H1 (cell line): ENCODE measurements around the gene LYZ. TPM values are rescaled to one million over a fixed set of nuclear protein-coding genes. Genes with fewer than 3 reads are reported as not detected.

Experiments used
- CTCF ChIA-PET: fragments of 300-600 bp; sonication (Branson Sonifier 250); formaldehyde crosslinking; loops from one replicate; lab custom pipeline; 2021; ENCODE audit not compliant: partially characterized antibody; lab: Charles Lee
- POLR2A ChIA-PET: fragments of 300-600 bp; sonication (Branson Sonifier 250); formaldehyde crosslinking; loops from one replicate; lab custom pipeline; 2021; ENCODE audit warnings: inconsistent platforms; ENCODE audit not compliant: partially characterized antibody; lab: Charles Lee
- DNase-seq, 2 experiments: peaks; one replicate each; pipeline versions ENCODE4 v3.0.0 to v3.0.0-alpha.2; 2010 to 2022; ENCODE audit warnings: low spot score in 2 of 2, low read depth in 1 of 2, mixed read lengths in 1 of 2
- FAIRE-seq: peaks from 2 replicates; lab custom pipeline; 2011; peaks lifted over from hg19 to GRCh38; lab: Jason Lieb, UNC
- H2AFZ ChIP-seq: 2 replicates; pipeline ENCODE4 v1.8.1; 2012; ENCODE audit warnings: low read length, inconsistent platforms
- H2AK5ac ChIP-seq: 2 replicates; pipeline ENCODE4 v1.6.1; 2013; ENCODE audit warnings: low read depth, low read length
- H2BK120ac ChIP-seq: replicated peaks from 2 replicates; pipeline ENCODE3; 2013; ENCODE audit warnings: low read depth, low read length, inconsistent platforms
- H2BK12ac ChIP-seq: 2 replicates; pipeline ENCODE4 v1.6.1; 2013; ENCODE audit warnings: low read depth, low read length
- H2BK15ac ChIP-seq: 2 replicates; pipeline ENCODE4 v1.6.1; 2013; ENCODE audit warnings: low read length
- H2BK20ac ChIP-seq: 2 replicates; pipeline ENCODE4 v1.6.1; 2013; ENCODE audit warnings: low read length
- H2BK5ac ChIP-seq: 2 replicates; pipeline ENCODE4 v1.6.1; 2013; ENCODE audit warnings: low read depth, low read length
- H3K14ac ChIP-seq: 2 replicates; pipeline ENCODE4 v1.6.1; 2013; ENCODE audit warnings: inconsistent platforms; ENCODE audit not compliant: insufficient read length
- H3K18ac ChIP-seq: 2 replicates; pipeline ENCODE4 v1.6.1; 2013; ENCODE audit warnings: low read length; ENCODE audit errors: extremely low read depth
- H3K23ac ChIP-seq: 2 replicates; pipeline ENCODE4 v1.6.1; 2013; ENCODE audit warnings: inconsistent platforms; ENCODE audit not compliant: insufficient read length
- H3K23me2 ChIP-seq: 2 replicates; pipeline ENCODE4 v1.6.1; 2013; ENCODE audit warnings: low read depth, low read length
- H3K27ac ChIP-seq: 2 replicates; pipeline ENCODE4 v1.6.1; 2011; ENCODE audit warnings: low read depth, low read length, inconsistent platforms
- H3K27me3 ChIP-seq, 4 experiments: replicated peaks in 1 of 4; 1 replicate in 1 of 4; 2 replicates in 3 of 4; pipeline versions ENCODE4 v1.6.1 to v1.8.1; 2011 to 2013; ENCODE audit warnings: low read length in 3 of 4, mild to moderate bottlenecking in 3 of 4, inconsistent platforms in 2 of 4, mixed read lengths in 2 of 4, moderate library complexity in 1 of 4; ENCODE audit not compliant: control insufficient read depth in 3 of 4, insufficient read depth in 3 of 4; ENCODE audit errors: extremely low read depth in 1 of 4
- H3K36me3 ChIP-seq, 4 experiments: 2 replicates each; pipeline versions ENCODE4 v1.6.1 to v1.8.1; 2011 to 2013; ENCODE audit warnings: mild to moderate bottlenecking in 4 of 4, low read length in 3 of 4, moderate library complexity in 2 of 4, control low read depth in 1 of 4, inconsistent platforms in 1 of 4; ENCODE audit not compliant: insufficient read depth in 4 of 4, control insufficient read depth in 2 of 4
- H3K4ac ChIP-seq: replicated peaks from 2 replicates; pipeline ENCODE3; 2013; ENCODE audit warnings: low read length, low read depth, mixed read lengths, inconsistent platforms; ENCODE audit not compliant: insufficient read length
- H3K4me1 ChIP-seq, 4 experiments: replicated peaks in 1 of 4; 1 replicate in 1 of 4; 2 replicates in 3 of 4; pipeline versions ENCODE4 v1.6.1 to v1.8.1; 2011 to 2013; ENCODE audit warnings: low read length in 3 of 4, inconsistent platforms in 2 of 4, mixed read lengths in 1 of 4; ENCODE audit not compliant: insufficient read depth in 4 of 4, control insufficient read depth in 3 of 4
- H3K4me2 ChIP-seq, 2 experiments: 2 replicates each; pipeline versions ENCODE4 v1.6.1 to v1.8.1; 2011 to 2013; ENCODE audit warnings: low read depth in 2 of 2, low read length in 2 of 2, control low read depth in 1 of 2, inconsistent platforms in 1 of 2, mild to moderate bottlenecking in 1 of 2; ENCODE audit not compliant: insufficient read depth in 1 of 2
- H3K4me3 ChIP-seq, 4 experiments: fragments of 200-600, 300-600 bp in 1 of 4; sonication (generic), shearing (Covaris generic), sonication (Bioruptor Twin) in 1 of 4; 2 replicates each; pipeline versions ENCODE4 v1.5.1 to v1.8.1; 2011 to 2016; ENCODE audit warnings: low read length in 4 of 4, low read depth in 3 of 4, control low read depth in 2 of 4, inconsistent platforms in 2 of 4, mild to moderate bottlenecking in 2 of 4, mixed read lengths in 1 of 4, moderate library complexity in 1 of 4; ENCODE audit not compliant: insufficient read depth in 2 of 4; ENCODE audit errors: extremely low read depth in 1 of 4
- H3K56ac ChIP-seq: replicated peaks from 2 replicates; pipeline ENCODE3; 2013; ENCODE audit warnings: low read depth, mild to moderate bottlenecking, mixed read lengths, low read length, inconsistent platforms; ENCODE audit not compliant: insufficient read length
- H3K79me1 ChIP-seq: 2 replicates; pipeline ENCODE4 v1.6.1; 2013; ENCODE audit warnings: low read depth, low read length, control low read depth
- H3K79me2 ChIP-seq, 2 experiments: 2 replicates each; pipeline versions ENCODE4 v1.6.1 to v1.8.1; 2012 to 2013; ENCODE audit warnings: low read length in 2 of 2, mild to moderate bottlenecking in 2 of 2, inconsistent platforms in 1 of 2; ENCODE audit not compliant: insufficient read depth in 2 of 2, control insufficient read depth in 1 of 2
- H3K9ac ChIP-seq, 4 experiments: replicated peaks in 1 of 4; 1 replicate in 1 of 4; 2 replicates in 3 of 4; pipeline versions ENCODE4 v1.6.1 to v1.8.1; 2011 to 2013; ENCODE audit warnings: low read depth in 3 of 4, low read length in 3 of 4, control low read depth in 2 of 4, mild to moderate bottlenecking in 2 of 4, moderate library complexity in 2 of 4, inconsistent platforms in 1 of 4; ENCODE audit errors: extremely low read depth in 1 of 4
- H3K9me3 ChIP-seq, 2 experiments: 2 replicates each; pipeline versions ENCODE4 v1.6.1 to v1.8.1; 2012 to 2013; ENCODE audit warnings: mild to moderate bottlenecking in 2 of 2, moderate library complexity in 2 of 2, control low read depth in 1 of 2, inconsistent platforms in 1 of 2, low read depth in 1 of 2, low read length in 1 of 2, mixed read lengths in 1 of 2; ENCODE audit not compliant: insufficient read depth in 2 of 2
- H4K20me1 ChIP-seq, 2 experiments: replicated peaks in 1 of 2; 2 replicates each; pipeline versions ENCODE3 to v1.8.1; 2011 to 2013; ENCODE audit warnings: inconsistent platforms in 2 of 2, low read length in 2 of 2, mild to moderate bottlenecking in 1 of 2; ENCODE audit not compliant: insufficient read depth in 2 of 2, control insufficient read depth in 1 of 2
- H4K5ac ChIP-seq: 2 replicates; pipeline ENCODE4 v1.6.1; 2013; ENCODE audit warnings: low read length, low read depth, mixed read lengths, inconsistent platforms; ENCODE audit not compliant: insufficient read length
- H4K8ac ChIP-seq: 2 replicates; pipeline ENCODE4 v1.8.0; 2013; ENCODE audit warnings: mild to moderate bottlenecking, moderate library complexity, low read length, inconsistent platforms; ENCODE audit not compliant: insufficient read depth; ENCODE audit errors: extremely low read depth
- H4K91ac ChIP-seq: replicated peaks from 2 replicates; pipeline ENCODE3; 2013; ENCODE audit warnings: low read length, mixed read lengths, inconsistent platforms; ENCODE audit not compliant: insufficient read length
- ASH2L ChIP-seq: fragments of 200-600, 300-600 bp; sonication (generic); IDR thresholded peaks from one replicate; pipeline ENCODE4 v1.7.1; 2017; ENCODE audit warnings: low read length
- EZH2 ChIP-seq: fragments of 200-600 bp; sonication (generic); IDR thresholded peaks from 2 replicates; pipeline ENCODE4 v1.7.1; 2012; ENCODE audit warnings: low read depth, mild to moderate bottlenecking, moderate library complexity, low read length, inconsistent platforms; ENCODE audit not compliant: severe bottlenecking
- KDM4A ChIP-seq: IDR thresholded peaks from one replicate; pipeline ENCODE4 v1.7.1; 2012; ENCODE audit warnings: low read depth, mild to moderate bottlenecking, moderate library complexity, low read length, inconsistent platforms; ENCODE audit not compliant: severe bottlenecking
- TBP ChIP-seq: IDR thresholded peaks from 2 replicates; pipeline ENCODE4 v1.6.1; 2011; ENCODE audit warnings: low read depth, low read length, improper control_type of control experiment
- WGBS, 2 experiments: shearing (Covaris generic) in 1 of 2; methylation state at CpG; one replicate each; pipeline versions ENCODE4 v1.1.6 to v1.1.7; 2013 to 2015; ENCODE audit warnings: low lambda C conversion rate in 2 of 2, mixed read lengths in 2 of 2, inconsistent platforms in 1 of 2, low coverage in 1 of 2, missing lambda C conversion rate in 1 of 2; ENCODE audit not compliant: insufficient replicate concordance in 2 of 2, insufficient coverage in 1 of 2, insufficient read length in 1 of 2; ENCODE audit errors: extremely low coverage in 1 of 2, missing lambda C conversion rate in 1 of 2; 5-methylcytosine and 5-hydroxymethylcytosine counted together
- polyA plus RNA-seq, 7 experiments: library from polyadenylated mRNA; depleted of rRNA in 3 of 7; stranded (reverse) in 5 of 7; unstranded in 2 of 7; fragments of >200 nt in 5 of 7; fragments of 200-250 nt in 2 of 7; gene quantifications; 1 replicate in 5 of 7; 2 replicates in 1 of 7; 4 replicates in 1 of 7; pipeline versions ENCODE4 v1.2.1 to v1.2.3, GENCODE V29; 2011 to 2013; ENCODE audit warnings: missing spikeins in 2 of 7, mixed read lengths in 2 of 7
- total RNA-seq: library from RNA; stranded (reverse); fragmentation: NEBNext Ultra II Directional; extraction: Animal tissue kit (Norgen Biotek cat#: 25700); gene quantifications from 2 replicates; pipeline ENCODE4 v1.2.1, GENCODE V29; 2021

LYZ gene
- total and polyA plus RNA-seq, 2 of the 8 experiments (the other 6 are each of a cell fraction or from before 2014, with no cell fraction given): not detected

DNA sequence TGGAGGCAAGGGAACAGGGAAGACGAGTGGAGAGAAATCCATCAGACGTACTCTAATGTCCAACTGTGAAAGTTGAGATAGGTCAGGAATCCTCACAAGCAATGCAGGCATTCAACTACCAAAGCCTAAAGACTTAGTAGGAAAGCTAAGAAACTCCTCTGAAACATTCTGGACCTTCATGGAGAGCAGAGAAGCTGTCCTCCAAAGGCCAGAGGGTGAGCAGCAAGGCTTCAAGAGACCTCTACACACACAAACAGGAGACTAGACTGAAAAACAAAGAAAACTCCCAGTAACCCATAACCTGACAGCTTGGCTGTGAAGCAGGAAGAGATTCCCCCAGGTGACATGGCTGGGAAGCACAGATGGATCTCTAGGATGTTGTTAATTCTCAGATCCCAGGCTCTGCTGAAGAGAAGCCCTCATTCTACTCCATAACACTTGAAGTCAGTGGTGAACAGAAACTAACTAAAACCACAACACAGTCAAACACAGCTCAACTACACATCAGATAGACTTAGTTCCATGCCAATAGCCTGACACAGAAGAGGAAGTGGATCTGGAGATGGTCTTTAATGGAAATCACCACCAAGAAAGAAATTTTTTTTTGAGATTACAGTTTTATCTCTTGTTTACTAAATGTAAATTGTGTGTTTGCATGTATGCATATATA is 23.2 kb upstream of the LYZ start:
- H3K4me2 ChIP-seq: no peak overlapping the region
- H3K4me1 ChIP-seq: peaks cover 0 to 10% (median 8%) of the 10 kb centered on the region in 4 experiments; a peak in 4 of 7 replicates
- H3K9me3 ChIP-seq: no peaks in the 10 kb centered on the region
- FAIRE-seq (no peak), DNase-seq (no peak)
- H3K14ac ChIP-seq: no peak overlapping the region
- H3K23ac ChIP-seq: no peak overlapping the region
- no peak overlapping the region for H4K5ac ChIP-seq
- H4K20me1 ChIP-seq: no peaks in the 10 kb centered on the region
- no peak overlapping the region for H2BK5ac ChIP-seq
- H3K4me3 ChIP-seq: no peak overlapping the region
- no peak overlapping the region for H4K91ac ChIP-seq
- no peaks in the 10 kb centered on the region for H3K23me2 ChIP-seq
- no peaks in the 10 kb centered on the region for H3K27me3 ChIP-seq
- WGBS, 2 experiments: 83% methylated on average over 2 of the region's 2 CpGs; no CpG with 5 or more reads in 1 of the 2 experiments
- no peak overlapping the region for H3K9ac ChIP-seq
- ChIA-PET CTCF (interaction anchor here (0.5 to 1.1 kb wide), 4 partner anchors 10 to 316 kb away, joined by 3 to 5 read pairs (median 3); no protein-coding TSS in a partner anchor), POLR2A (interaction anchor here (0.7 to 0.9 kb wide), 2 partner anchors 11 to 45 kb away, joined by 3 read pairs; no protein-coding TSS in a partner anchor)
- H2BK15ac ChIP-seq: no peak overlapping the region
- H2BK12ac ChIP-seq: no peak overlapping the region
- no peaks in the 10 kb centered on the region for H3K79me1 ChIP-seq
- H2BK120ac ChIP-seq: no peak overlapping the region
- no peak overlapping the region for H2BK20ac ChIP-seq
- H2AK5ac ChIP-seq: no peak overlapping the region
- H3K18ac ChIP-seq: no peak overlapping the region
- no peak overlapping the region for H3K4ac ChIP-seq
- TF ChIP-seq ASH2L: no peak
- no peak for TF ChIP-seq KDM4A
- no peak for TF ChIP-seq TBP
- TF ChIP-seq EZH2: no peak
- TF ChIP-seq, all 59 proteins: peak for 0
- no peaks in the 10 kb centered on the region for H3K36me3 ChIP-seq
- H3K79me2 ChIP-seq: no peaks in the 10 kb centered on the region
- no peak overlapping the region for H3K56ac ChIP-seq
- H4K8ac ChIP-seq: no peak overlapping the region
- no peak overlapping the region for H2AFZ ChIP-seq
- no peak overlapping the region for H3K27ac ChIP-seq
